Stimulated activated CD4-positive, alpha-beta T cell treated with anti-CD3 and anti-CD28 coated beads, TNF-alpha, amount 100 ng/mL, for 24 hours (primary cell): ENCODE results near the gene CAMKMT.

Experiments used
- DNase-seq, 3 experiments: peaks; one replicate each; pipeline ENCODE4 v3.0.0-alpha.2; 2020; ENCODE audit warnings: low read depth in 3 of 3

The CAMKMT gene

GRCh38 chr2:44596537-44597320, 235.0 kb downstream of the CAMKMT start:
- DNase-seq: no peak

DNA sequence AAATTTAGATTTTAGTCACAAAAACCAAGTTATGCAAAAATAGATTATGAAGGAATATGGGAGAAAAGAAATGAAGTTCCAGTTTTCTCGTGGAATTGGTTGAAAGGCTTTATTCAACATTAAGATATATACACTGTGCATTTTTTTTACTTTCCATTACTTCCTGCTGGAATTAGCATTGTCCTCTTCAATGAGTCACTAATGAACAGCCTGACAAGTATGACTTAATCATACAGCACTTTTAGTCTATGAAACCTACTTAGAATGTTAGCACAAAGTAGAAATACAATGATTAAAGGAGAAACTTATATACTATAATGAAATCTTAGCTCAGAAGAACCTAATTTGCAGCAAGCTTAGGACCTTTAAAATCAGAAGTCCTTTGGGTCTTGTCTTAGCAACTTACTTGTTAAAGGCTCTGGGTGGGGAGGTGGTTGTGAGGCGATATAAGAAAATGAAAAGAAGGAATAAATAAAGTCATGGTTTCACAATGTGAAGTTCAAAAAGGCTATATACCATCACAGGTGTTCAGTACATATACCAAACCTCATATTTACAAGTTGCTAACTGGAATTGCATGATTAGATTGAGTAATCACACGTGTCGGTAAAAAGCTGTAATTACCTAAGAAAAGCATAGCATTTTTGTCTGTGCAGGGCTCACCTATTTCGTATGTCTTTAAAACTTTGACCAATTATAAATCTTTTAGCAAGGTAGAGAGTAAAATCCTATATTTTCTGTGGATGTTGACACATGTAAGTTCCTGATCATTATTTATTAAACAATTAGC, 236.8 kb downstream of the CAMKMT start:
- no peak for DNase-seq

GRCh38 chr2:44599130-44599529, 237.4 kb downstream of the CAMKMT start:
- no peak for DNase-seq

- no peak for DNase-seq
These were observed 240.7 kb downstream of the CAMKMT start for GRCh38 chr2:44602446-44602845.

- no peak for DNase-seq
These were observed 243.8 kb downstream of the CAMKMT start for GRCh38 chr2:44605511-44605910.

DNA sequence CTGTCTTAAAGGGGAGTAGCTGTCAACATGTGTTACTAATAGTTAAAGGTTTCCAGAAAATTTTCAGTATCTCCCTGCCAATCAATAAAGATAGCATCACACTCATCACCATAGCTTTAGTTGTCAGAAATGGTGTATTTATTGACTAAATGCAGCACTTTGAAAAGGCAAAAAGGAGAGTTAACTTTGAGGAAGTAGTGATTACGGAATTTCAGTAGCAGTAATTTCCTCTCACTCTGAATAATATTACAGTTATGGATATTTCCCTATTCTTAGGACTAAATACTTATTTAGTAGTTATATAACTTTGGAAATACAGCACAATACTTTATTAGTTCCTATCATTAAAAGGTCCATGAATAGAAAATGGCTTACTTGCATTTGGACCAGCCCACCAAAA, 250.5 kb downstream of the CAMKMT start:
- no peak for DNase-seq

DNA sequence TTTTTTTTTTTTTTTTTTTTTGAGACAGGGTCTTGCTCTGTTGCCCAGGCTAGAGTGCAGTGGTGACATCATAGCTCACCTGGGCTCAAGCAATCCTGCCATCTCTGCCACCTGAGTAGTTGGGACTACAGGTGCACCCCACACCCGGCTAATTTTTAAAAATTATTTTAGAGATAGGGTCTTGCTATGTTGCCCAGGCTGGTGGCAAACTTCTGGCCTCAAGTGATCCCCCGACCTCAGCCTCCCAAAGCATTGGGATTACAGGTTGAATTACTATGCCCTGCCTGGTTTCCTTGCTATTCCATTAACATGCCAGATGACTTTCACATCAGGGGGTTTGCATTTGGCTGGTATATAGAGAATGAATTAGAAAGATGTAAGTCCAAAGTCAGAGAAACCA, 253.2 kb downstream of the CAMKMT start:
- no peak for DNase-seq

DNA sequence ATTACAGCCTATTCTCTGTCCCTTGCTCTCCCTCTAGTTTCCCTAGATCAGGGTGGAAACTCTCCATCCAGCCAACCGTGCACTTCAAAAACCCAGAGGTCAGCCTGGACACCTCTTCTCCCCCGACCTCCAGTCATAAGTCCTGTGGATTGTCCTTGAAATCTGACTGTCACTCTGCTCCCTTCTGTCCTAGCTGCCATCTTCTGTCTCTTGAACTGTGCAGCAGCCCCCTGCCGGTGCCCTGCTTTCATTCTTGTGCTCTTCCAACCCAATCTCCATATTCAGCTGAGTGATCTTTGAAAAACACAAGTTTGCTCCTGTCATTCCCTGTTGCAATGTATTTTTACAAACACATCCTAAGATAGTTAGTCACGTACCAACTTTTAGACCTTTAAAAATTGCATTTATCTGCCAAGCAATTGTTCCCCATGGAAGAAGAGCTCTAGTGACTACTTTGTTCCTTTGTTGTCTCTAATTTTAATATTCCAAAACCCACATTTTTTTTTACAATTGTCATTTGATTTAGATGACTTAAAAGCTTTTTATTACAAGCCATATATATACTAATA, 254.3 kb downstream of the CAMKMT start:
- DNase-seq: no peak

DNA sequence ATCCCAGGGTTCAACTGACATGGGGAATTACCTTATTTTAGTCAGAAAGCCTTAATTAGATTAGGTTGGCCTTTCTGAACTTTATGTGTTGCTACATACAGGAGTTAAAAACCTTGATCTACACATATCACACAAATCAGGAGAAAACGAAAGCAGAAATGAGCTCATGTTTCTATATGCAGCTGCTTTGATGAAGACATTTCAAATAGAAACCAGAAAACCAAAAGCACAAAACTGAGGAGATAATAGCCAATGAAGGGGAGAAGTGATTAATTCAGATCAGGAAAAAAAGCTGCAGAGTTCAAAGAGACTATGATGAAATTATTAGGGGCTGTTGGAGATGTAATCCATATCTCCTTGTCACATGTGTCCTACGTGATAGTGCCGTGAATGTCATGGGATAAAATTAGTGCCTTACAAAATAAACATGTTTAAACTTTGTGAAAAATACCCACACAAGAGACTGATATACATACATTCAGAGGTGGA, 255.0 kb downstream of the CAMKMT start:
- no peak for DNase-seq

DNA sequence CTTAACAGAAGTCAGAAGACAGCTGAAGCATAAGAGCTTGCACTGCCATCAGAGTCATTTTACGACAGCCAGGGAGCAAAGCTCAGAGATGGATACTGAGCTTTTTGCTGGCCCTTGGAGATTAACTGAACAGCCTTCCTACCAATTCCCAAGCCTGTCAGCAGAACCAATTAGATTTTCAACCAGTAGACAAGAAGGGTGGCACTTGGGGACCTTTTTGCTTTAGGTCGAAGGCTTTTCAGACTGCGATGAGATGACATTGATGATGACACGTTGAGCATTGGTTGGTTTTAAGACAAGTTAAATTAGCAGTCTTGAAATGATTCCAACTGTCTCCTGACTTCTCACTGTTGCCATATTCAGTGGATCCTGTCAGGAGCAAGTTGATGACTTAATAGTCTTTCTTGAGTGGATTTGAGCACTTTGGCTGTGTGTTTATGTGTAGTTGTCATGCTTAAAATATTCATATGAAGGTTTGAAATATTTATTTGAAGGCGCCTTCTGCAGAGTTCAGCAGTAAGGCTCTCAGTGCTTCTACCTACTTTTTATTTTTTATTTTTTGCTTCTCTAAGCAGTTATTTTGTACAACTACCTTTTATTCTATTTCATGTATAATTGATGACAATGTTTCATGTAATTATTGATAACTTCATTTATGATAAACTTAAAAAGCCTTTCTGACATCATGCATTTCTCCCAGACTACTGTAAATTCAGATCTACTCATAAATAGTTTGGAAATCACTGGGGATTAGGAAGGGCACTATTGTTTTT, 256.7 kb downstream of the CAMKMT start:
- DNase-seq: no peak

- no peak for DNase-seq
These were observed 258.6 kb downstream of the CAMKMT start for GRCh38 chr2:44620189-44620990.

DNA sequence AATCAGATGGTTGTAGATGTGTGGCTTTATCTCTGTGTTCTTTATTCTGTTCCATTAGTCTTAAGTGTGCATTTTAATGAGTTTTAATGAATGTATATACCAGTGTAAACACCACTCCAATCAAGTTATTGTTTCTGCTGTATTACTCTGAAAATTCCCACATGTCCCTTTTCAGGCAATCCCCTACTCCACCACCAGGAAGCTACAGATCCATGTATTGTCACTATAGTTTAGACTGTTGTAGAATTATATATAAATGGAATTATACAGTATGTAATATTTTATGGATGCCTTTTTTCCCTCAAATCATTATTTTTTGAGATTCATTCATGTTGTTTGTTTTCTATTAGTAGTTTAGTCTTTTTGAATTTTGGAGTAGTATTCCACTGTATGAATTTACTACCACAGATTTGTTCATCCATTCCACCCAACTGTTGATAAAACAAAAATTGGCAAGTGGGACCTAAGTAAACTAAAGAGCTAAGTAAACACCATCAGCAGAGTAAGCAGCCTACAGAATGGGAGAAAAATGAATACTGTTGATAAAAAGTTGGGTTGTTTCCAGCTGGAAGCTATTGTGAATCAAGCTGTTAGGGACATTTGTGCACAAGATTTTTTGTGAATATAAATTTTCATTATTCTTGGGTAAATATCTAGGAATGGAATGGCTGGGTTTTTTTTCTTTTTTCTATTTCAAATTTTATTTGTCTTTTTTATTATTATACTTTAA, 262.0 kb downstream of the CAMKMT start:
- no peak for DNase-seq

DNA sequence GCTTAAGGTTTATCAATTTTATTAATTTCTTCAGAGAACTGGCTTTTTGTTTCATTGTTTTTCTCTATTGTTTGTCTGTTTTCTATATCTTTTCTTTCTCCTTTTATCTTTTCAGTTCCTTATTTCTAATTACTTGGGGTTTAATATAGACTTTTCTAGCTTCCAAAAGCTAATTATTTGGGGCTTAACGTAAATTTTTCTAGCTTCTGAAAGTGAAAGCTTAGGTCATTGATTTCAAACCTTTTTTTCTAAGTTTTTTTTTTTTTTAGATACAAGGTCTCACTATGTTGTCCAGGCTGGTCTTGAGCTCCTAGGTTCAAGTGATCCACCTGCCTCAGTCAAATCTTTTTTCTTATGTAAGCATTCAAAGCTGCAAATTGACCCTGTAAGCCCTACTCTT, 266.6 kb downstream of the CAMKMT start:
- no peak for DNase-seq

- DNase-seq: no peak
These were observed 271.4 kb downstream of the CAMKMT start for GRCh38 chr2:44632931-44633689.

DNA sequence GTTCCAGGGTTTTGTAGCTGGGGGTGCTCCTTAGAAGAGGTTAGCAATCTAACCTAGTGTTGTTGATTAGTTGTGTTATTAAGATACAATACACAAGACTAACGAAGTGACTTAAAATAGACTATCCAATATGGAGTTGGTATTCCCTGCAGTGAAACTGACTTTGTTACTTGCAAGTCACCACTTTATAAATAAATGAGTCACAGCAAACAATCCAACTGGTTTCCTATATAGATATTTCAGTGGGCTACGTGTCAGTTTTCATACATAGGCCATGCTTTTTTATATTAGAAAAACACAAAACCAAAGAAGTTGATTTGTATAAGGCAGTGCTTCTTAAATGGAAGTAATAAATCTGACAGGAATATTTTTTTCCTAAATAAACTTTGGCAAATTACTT, 274.0 kb downstream of the CAMKMT start:
- DNase-seq: no peak

- DNase-seq: no peak
These were observed 276.9 kb downstream of the CAMKMT start for GRCh38 chr2:44638649-44639048.

DNA sequence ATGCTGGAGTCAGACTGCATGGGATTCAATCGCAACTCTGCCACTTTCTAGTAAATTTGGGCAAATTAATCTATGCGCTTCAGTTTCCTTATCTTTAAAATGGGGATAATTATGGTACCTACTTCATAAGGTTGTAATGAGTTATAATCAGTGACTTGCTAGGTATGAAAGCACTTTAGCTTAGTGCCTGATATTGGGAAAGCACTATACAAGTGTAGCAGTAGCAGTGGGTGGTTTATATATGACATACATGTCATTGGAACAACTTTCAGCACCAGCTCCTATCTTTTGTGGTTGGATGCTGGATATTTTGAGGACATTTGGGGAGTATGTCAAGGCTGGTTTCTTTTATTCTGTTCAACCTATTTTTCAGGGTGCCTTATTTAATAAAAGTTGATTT, 277.7 kb downstream of the CAMKMT start:
- no peak for DNase-seq

GRCh38 chr2:44642123-44642857, 280.5 kb downstream of the CAMKMT start:
- DNase-seq: no peak

- no peak for DNase-seq
These were observed 284.2 kb downstream of the CAMKMT start for GRCh38 chr2:44645937-44646336.
